ENCODE data around the gene MFNG. TPM values are rescaled to one million over a fixed set of nuclear protein-coding genes. Genes with fewer than 3 reads are reported as not detected.

MFNG gene
- polyA plus RNA-seq, 1 donor from 2014 or later: 0.17 TPM

GRCh38 chr22:37518509-37519267 is 32.5 kb upstream of the MFNG start:
- H2AFZ ChIP-seq (ENCODE audit: low read depth, low read length): no peak overlapping the region
- no peaks in the 10 kb centered on the region for H3K79me2 ChIP-seq (replicated peaks; ENCODE audit: insufficient read depth, low read length)
- H3F3A ChIP-seq (ENCODE audit: insufficient read depth, low read length, poor library complexity, severe bottlenecking): no peaks in the 10 kb centered on the region
- TF ChIP-seq MXI1 (conservative IDR thresholded peaks at IDR 0.05; ENCODE audit: poor library complexity, severe bottlenecking) (no peak), RAD21 (conservative IDR thresholded peaks at IDR 0.05) (no peak), CTCF (IDR thresholded peaks at IDR 0.05; ENCODE audit: poor library complexity, severe bottlenecking) (no peak), TAF1 (IDR thresholded peaks at IDR 0.05; ENCODE audit: low read depth) (no peak), SMC3 (conservative IDR thresholded peaks at IDR 0.05; ENCODE audit: poor library complexity) (no peak), REST (IDR thresholded peaks at IDR 0.05; ENCODE audit: borderline replicate concordance) (no peak), EZH2 (IDR thresholded peaks at IDR 0.05; ENCODE audit: borderline replicate concordance, insufficient read depth, low read length, poor library complexity, severe bottlenecking) (no peak), POLR2AphosphoS5 (IDR thresholded peaks at IDR 0.05) (no peak), EP300 (conservative IDR thresholded peaks at IDR 0.05; ENCODE audit: poor library complexity, severe bottlenecking) (no peak)
- no peak overlapping the region for H3K4me2 ChIP-seq (ENCODE audit: low read length)
- H3K36me3 ChIP-seq (ENCODE audit: insufficient read depth, low read length): no peaks in the 10 kb centered on the region
- H3K9me3 ChIP-seq (ENCODE audit: low read length): no peaks in the 10 kb centered on the region
- H3K27ac ChIP-seq (ENCODE audit: low read length): no peak overlapping the region
- H3K27me3 ChIP-seq (ENCODE audit: insufficient read depth, low read depth, low read length): peaks cover 31% of the 10 kb centered on the region
- H3K4me3 ChIP-seq (ENCODE audit: low read length): peak overlapping the region; percentile 63
- no peak overlapping the region for H3K9ac ChIP-seq (ENCODE audit: low read length)
- H4K20me1 ChIP-seq (ENCODE audit: insufficient read depth): no peaks in the 10 kb centered on the region
- no peaks in the 10 kb centered on the region for H3K9me2 ChIP-seq (ENCODE audit: insufficient read depth, low read length)

GRCh38 chr22:37517826-37518450 is 31.8 kb upstream of the MFNG start:
- Histone ChIP-seq H3K9ac (ENCODE audit: low read length) (no peak overlapping the region), H3K4me3 (ENCODE audit: low read length) (no peak overlapping the region), H3K9me2 (ENCODE audit: insufficient read depth, low read length) (no peaks in the 10 kb centered on the region), H3F3A (ENCODE audit: insufficient read depth, low read length, poor library complexity, severe bottlenecking) (no peaks in the 10 kb centered on the region), H3K4me2 (ENCODE audit: low read length) (no peak overlapping the region), H2AFZ (ENCODE audit: low read depth, low read length) (no peak overlapping the region), H3K27ac (ENCODE audit: low read length) (no peak overlapping the region), H3K79me2 (replicated peaks; ENCODE audit: insufficient read depth, low read length) (no peaks in the 10 kb centered on the region), H3K27me3 (ENCODE audit: insufficient read depth, low read depth, low read length) (peaks cover 31% of the 10 kb centered on the region), H4K20me1 (ENCODE audit: insufficient read depth) (no peaks in the 10 kb centered on the region), H3K9me3 (ENCODE audit: low read length) (no peaks in the 10 kb centered on the region), H3K36me3 (ENCODE audit: insufficient read depth, low read length) (no peaks in the 10 kb centered on the region)
- TF ChIP-seq MXI1 (conservative IDR thresholded peaks at IDR 0.05; ENCODE audit: poor library complexity, severe bottlenecking) (no peak), RAD21 (conservative IDR thresholded peaks at IDR 0.05) (no peak), CTCF (IDR thresholded peaks at IDR 0.05; ENCODE audit: poor library complexity, severe bottlenecking) (no peak), TAF1 (IDR thresholded peaks at IDR 0.05; ENCODE audit: low read depth) (no peak), EP300 (conservative IDR thresholded peaks at IDR 0.05; ENCODE audit: poor library complexity, severe bottlenecking) (no peak), EZH2 (IDR thresholded peaks at IDR 0.05; ENCODE audit: borderline replicate concordance, insufficient read depth, low read length, poor library complexity, severe bottlenecking) (no peak), SMC3 (conservative IDR thresholded peaks at IDR 0.05; ENCODE audit: poor library complexity) (no peak), REST (IDR thresholded peaks at IDR 0.05; ENCODE audit: borderline replicate concordance) (no peak), POLR2AphosphoS5 (IDR thresholded peaks at IDR 0.05) (no peak)

All from neural cell (in vitro differentiated cells).